CD4-positive, alpha-beta T cell (primary cell): ENCODE data around the gene HP1BP3. TPM values are rescaled to one million over a fixed set of nuclear protein-coding genes. Genes with fewer than 3 reads are reported as not detected.

ENCODE experiments used
- ATAC-seq: fragments of 200-7000 bp; cut with Tn5 transposase; one replicate; pipeline ENCODE4 v1.10.0; 2022; ENCODE audit warnings: mild to moderate bottlenecking; ENCODE audit not compliant: poor library complexity
- CTCF ChIA-PET: fragments of 350-600 bp; sonication (Branson Sonifier 250); formaldehyde crosslinking; loops from one replicate; lab custom pipeline; 2021; ENCODE audit warnings: antibody characterized with exemption, inconsistent platforms; lab: Charles Lee
- POLR2A ChIA-PET: fragments of 350-600 bp; sonication (Branson Sonifier 250); formaldehyde crosslinking; loops from one replicate; lab custom pipeline; 2021; ENCODE audit warnings: antibody characterized with exemption, inconsistent platforms; lab: Charles Lee
- DNase-seq, 14 experiments: peaks; one replicate each; pipeline ENCODE4 v3.0.0-alpha.2; 2013 to 2020; ENCODE audit warnings: mixed read lengths in 2 of 14
- H3K27ac ChIP-seq, 2 donors: one replicate each; pipeline versions ENCODE4 v1.5.1 to v1.7.0; 2013; ENCODE audit warnings: low read length in 2 of 2, low read depth in 1 of 2, mild to moderate bottlenecking in 1 of 2
- H3K27me3 ChIP-seq, 2 experiments: 1 replicate in 1 of 2; 2 replicates in 1 of 2; pipeline versions ENCODE4 v1.6.1 to v1.7.0; 2013; ENCODE audit warnings: low read length in 2 of 2, control low read depth in 1 of 2, mild to moderate bottlenecking in 1 of 2, moderate library complexity in 1 of 2; ENCODE audit not compliant: insufficient read depth in 2 of 2, control insufficient read depth in 1 of 2
- H3K36me3 ChIP-seq: one replicate; pipeline ENCODE4 v1.6.1; 2013; ENCODE audit warnings: low read length, control low read depth; ENCODE audit not compliant: insufficient read depth
- H3K4me1 ChIP-seq: one replicate; pipeline ENCODE4 v1.6.1; 2013; ENCODE audit warnings: low read length, control low read depth; ENCODE audit not compliant: insufficient read depth
- H3K4me3 ChIP-seq: one replicate; pipeline ENCODE4 v1.5.1; 2013; ENCODE audit warnings: mild to moderate bottlenecking, low read length, moderate library complexity
- H3K9me3 ChIP-seq, 2 experiments: 1 replicate in 1 of 2; 2 replicates in 1 of 2; pipeline versions ENCODE4 v1.6.1 to v1.7.0; 2013; ENCODE audit warnings: low read length in 2 of 2, mild to moderate bottlenecking in 2 of 2, control low read depth in 1 of 2, moderate library complexity in 1 of 2; ENCODE audit not compliant: control insufficient read depth in 1 of 2, insufficient read depth in 1 of 2
- H3K27ac Mint-ChIP-seq: one replicate; pipeline ENCODE4 v1.8.0; 2020; ENCODE audit warnings: mixed read lengths
- H3K27me3 Mint-ChIP-seq: one replicate; pipeline ENCODE4 v1.8.0; 2021; ENCODE audit warnings: mixed read lengths
- H3K36me3 Mint-ChIP-seq: one replicate; pipeline ENCODE4 v1.8.0; 2021; ENCODE audit warnings: low read depth, mixed read lengths
- H3K4me1 Mint-ChIP-seq: one replicate; pipeline ENCODE4 v1.8.0; 2021; ENCODE audit warnings: low read depth, mixed read lengths
- H3K4me3 Mint-ChIP-seq: one replicate; pipeline ENCODE4 v1.8.0; 2020; ENCODE audit warnings: mild to moderate bottlenecking, mixed read lengths
- H3K9me3 Mint-ChIP-seq: one replicate; pipeline ENCODE4 v1.8.0; 2020; ENCODE audit warnings: mixed read lengths
- intact Hi-C, 2 experiments: fragments of 100-400 bp; cut with DNase I in 1 of 2; cut with micrococcal nuclease in 1 of 2; formaldehyde crosslinking; loops; one replicate each; pipeline versions ENCODE4 v1.15.1 to v1.9.0; 2023 to 2025; cut with DNase I, micrococcal nuclease
- total RNA-seq, 174 experiments: library from RNA in 2 of 174; stranded (reverse) in 2 of 174; gene quantifications; one replicate each; pipeline ENCODE4 v1.2.3 and lab custom pipeline; 2021 to 2026
- TF ChIP-seq, protein P1 (sequence below): fragments of 200-600 bp; IDR thresholded peaks from one replicate; pipeline ENCODE4 v1.8.0; 2022; ENCODE audit warnings: antibody characterized with exemption, mild to moderate bottlenecking

The HP1BP3 gene
- total RNA-seq, 2 experiments from 2014 or later = 186 to 191 TPM

DNA sequence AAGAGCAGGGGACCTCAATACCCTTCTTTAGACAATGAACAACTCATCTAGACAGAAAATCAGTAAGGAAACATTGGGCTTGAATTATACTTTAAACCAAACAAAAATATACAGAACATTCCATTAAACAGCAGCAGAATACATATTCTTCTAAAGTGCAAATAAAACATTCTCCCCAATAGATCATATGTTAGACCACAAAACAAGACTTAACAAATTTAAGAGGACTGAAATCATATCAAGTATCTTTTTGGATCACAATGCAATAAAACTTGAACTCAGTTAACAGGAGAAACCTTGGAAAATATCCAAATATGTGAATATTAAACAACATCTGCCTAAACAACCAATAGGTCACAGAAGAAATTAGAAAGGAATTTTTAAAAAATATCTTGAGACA lies 47.7 kb upstream of the HP1BP3 start:
- CTCF ChIA-PET = no interaction called here
- TF ChIP-seq, protein P1, sequence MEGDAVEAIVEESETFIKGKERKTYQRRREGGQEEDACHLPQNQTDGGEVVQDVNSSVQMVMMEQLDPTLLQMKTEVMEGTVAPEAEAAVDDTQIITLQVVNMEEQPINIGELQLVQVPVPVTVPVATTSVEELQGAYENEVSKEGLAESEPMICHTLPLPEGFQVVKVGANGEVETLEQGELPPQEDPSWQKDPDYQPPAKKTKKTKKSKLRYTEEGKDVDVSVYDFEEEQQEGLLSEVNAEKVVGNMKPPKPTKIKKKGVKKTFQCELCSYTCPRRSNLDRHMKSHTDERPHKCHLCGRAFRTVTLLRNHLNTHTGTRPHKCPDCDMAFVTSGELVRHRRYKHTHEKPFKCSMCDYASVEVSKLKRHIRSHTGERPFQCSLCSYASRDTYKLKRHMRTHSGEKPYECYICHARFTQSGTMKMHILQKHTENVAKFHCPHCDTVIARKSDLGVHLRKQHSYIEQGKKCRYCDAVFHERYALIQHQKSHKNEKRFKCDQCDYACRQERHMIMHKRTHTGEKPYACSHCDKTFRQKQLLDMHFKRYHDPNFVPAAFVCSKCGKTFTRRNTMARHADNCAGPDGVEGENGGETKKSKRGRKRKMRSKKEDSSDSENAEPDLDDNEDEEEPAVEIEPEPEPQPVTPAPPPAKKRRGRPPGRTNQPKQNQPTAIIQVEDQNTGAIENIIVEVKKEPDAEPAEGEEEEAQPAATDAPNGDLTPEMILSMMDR = no peak
- H3K4me1 ChIP-seq = no peaks in the 10 kb centered on the region
- H3K4me3 ChIP-seq = no peak overlapping the region
- H3K9me3 ChIP-seq = no peaks in the 10 kb centered on the region
- Mint-ChIP-seq H3K27ac (no peak overlapping the region), H3K36me3 (peaks cover 33% of the 10 kb centered on the region), H3K27me3 (no peaks in the 10 kb centered on the region), H3K4me3 (no peak overlapping the region), H3K9me3 (no peaks in the 10 kb centered on the region), H3K4me1 (no peaks in the 10 kb centered on the region)
- H3K27ac ChIP-seq = no peak overlapping the region
- ATAC-seq (no peak), DNase-seq (no peak)
- H3K36me3 ChIP-seq = no peaks in the 10 kb centered on the region
- intact Hi-C loops = no loop called here
- H3K27me3 ChIP-seq = no peaks in the 10 kb centered on the region
- POLR2A ChIA-PET = no interaction called here

DNA sequence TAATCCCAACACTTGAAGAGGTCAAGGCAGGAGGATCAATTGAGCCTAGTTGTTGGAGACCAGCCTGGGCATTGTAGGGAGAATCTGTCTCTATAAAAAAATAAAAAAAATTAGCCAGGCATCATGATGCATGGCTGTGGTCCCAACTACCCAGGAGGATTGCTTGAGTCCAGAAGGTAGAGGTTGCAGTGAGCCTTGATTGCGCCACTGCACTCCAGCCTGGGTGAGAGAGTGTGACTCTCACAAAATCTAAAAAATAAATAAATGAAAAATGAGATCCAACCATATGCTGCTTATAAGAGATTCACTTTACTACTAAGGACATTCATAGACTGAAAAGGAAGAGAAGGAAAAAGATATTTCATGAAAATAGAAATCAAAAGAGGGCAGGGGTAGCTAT lies 47.1 kb upstream of the HP1BP3 start:
- H3K4me3 ChIP-seq = no peak overlapping the region
- peaks cover 36% of the 10 kb centered on the region for H3K36me3 Mint-ChIP-seq
- no peaks in the 10 kb centered on the region for H3K36me3 ChIP-seq
- H3K27me3 Mint-ChIP-seq = no peaks in the 10 kb centered on the region
- no peaks in the 10 kb centered on the region for H3K4me1 ChIP-seq
- no peak overlapping the region for H3K27ac ChIP-seq
- ATAC-seq = no peak
- H3K9me3 ChIP-seq = no peaks in the 10 kb centered on the region
- TF ChIP-seq, protein P1 = no peak
- ChIA-PET CTCF (no interaction called here), POLR2A (no interaction called here)
- no peak overlapping the region for H3K4me3 Mint-ChIP-seq
- H3K4me1 Mint-ChIP-seq = no peaks in the 10 kb centered on the region
- intact Hi-C loops = no loop called here
- no peak overlapping the region for H3K27ac Mint-ChIP-seq
- no peaks in the 10 kb centered on the region for H3K27me3 ChIP-seq
- H3K9me3 Mint-ChIP-seq = no peaks in the 10 kb centered on the region
- no peak for DNase-seq

DNA sequence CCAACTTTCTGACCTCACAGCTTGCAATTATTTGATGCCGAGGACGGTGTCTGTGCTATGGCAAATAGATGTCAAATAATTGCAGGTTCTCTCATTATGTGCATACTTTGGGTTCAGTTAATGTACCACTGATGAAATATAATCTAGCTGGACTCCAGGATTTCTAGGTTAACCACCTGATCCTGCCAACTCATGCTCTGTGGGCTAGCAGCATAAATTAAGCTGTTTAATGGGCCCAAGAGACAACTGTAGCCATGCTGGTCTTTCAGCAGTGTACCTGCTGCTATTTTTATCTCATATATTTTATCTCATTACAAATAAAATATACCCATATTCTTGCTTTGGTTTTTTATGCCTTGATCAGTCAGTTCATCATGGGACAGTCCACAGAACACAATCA lies 43.3 kb upstream of the HP1BP3 start:
- Histone ChIP-seq H3K4me1 (no peaks in the 10 kb centered on the region), H3K27ac (no peak overlapping the region), H3K36me3 (peaks cover 5% of the 10 kb centered on the region), H3K4me3 (no peak overlapping the region), H3K9me3 (no peaks in the 10 kb centered on the region), H3K27me3 (no peaks in the 10 kb centered on the region)
- ATAC-seq (no peak), DNase-seq (no peak)
- ChIA-PET CTCF (interaction anchor here (0.7 kb wide), 1 partner anchor 289 kb away, joined by 3 read pairs; no protein-coding TSS in a partner anchor), POLR2A (interaction anchor here (1.0 kb wide), 1 partner anchor 43 kb away, joined by 3 read pairs; the partner anchor contains the start of gene HP1BP3)
- H3K4me1 Mint-ChIP-seq = no peaks in the 10 kb centered on the region
- H3K36me3 Mint-ChIP-seq = peaks cover 47% of the 10 kb centered on the region
- no peak overlapping the region for H3K27ac Mint-ChIP-seq
- TF ChIP-seq, protein P1 = no peak
- no peaks in the 10 kb centered on the region for H3K9me3 Mint-ChIP-seq
- no peak overlapping the region for H3K4me3 Mint-ChIP-seq
- H3K27me3 Mint-ChIP-seq = no peaks in the 10 kb centered on the region
- intact Hi-C loops = no loop called here
